Stimulated activated CD4-positive, alpha-beta T cell treated with anti-CD3 and anti-CD28 coated beads, Interleukin-2, amount 100 ng/mL, for 48 hours (primary cell): ENCODE data around the gene SEBOX.
A peak's percentile ranks its signal among the peaks of the same experiment; 100 is the strongest.

Experiments
- DNase-seq, 2 donors: peaks; one replicate each; pipeline ENCODE4 v3.0.0-alpha.2; 2020

The SEBOX gene, protein sequence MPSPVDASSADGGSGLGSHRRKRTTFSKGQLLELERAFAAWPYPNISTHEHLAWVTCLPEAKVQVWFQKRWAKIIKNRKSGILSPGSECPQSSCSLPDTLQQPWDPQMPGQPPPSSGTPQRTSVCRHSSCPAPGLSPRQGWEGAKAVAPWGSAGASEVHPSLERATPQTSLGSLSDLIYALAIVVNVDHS

DNA sequence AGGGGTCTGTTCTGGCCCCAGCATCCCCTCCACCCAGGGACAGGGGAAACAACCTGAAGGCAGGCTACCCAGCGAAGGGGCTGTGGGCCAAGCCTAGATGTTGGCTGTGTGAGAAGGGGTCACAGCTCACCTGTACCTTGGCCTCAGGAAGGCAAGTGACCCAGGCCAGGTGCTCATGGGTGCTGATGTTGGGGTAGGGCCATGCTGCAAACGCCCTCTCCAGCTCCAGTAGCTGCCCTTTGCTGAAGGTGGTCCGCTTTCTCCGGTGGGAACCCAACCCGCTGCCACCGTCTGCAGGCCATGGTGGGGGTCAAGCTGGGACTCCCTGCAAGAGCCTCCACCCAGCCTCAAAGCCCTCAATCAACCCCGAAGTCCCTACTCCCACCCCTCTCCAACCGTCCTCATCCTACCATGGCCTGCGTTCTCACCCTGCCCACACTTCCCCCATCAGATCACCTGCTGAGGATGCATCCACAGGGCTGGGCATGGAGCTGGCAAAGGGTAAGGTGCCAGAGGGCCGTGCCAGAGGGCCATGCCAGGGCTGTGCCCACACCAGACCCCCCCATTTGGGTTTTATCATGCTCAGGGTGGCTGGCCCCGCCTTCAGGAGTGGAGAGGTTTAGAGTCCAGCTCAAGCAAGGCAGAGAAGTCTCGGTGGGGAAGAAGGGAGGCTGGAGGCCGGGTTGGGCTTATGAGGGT, at the start of gene SEBOX:
TSS of gene SEBOX (minus strand) at position 535 of the 699 bp plus-strand sequence. CDS start at position 487, 48 bp downstream.
- no peak for DNase-seq

DNA sequence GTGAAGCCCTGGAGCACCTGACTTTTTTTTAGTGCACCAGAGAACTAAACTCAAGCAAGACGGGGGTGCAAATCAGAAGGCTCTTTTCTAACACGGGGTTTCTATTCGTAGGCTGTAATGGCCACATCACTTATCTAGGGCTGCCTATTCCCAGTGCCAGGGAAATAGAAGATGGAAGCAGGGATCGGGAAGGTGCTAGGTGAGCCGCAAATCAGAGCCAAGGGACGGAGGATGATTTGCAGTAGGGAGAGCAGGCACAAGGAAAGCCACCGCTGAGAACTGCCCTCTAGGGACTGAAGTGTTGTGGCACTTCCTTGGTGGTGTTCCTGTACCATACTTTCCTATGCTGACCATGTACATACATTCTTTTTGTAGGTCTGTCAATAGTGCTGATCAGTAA, 48.8 kb upstream of the SEBOX start:
- no peak for DNase-seq

DNA sequence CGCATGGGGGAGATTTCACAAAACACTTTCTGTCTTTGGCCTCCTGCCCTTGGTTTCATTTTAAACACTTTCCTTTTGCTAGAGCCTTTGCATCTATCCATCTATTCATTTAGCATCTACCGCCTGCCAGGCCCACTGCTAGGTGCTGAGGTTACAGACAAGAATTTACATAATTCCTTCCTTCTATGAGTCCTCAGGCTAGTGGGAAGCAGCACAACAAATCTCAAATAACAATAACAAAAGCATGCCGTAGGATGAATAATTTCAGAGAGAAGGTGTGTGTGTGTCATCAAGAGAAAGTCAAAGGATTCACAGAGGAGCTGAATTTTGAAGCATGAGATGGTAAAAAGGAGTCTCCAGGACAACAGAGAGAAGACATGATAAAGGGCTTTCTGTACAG, 47.1 kb upstream of the SEBOX start:
- no peak for DNase-seq

DNA sequence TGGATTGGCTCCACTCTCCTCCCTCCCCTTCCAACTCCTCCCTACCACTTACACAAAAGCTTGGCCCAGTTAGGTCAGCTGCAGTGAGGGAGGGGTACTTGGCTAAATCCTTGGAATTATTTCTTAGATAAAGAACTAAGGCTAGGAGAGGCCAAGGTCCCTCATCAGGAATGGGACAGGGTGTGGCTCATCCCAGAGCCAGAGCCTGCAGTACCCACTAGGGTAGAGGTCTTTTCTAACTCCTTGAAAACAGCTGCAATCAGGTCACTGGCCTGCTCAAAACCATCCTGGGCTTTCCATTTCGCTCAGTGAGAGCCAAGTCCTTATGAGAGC, 42.9 kb upstream of the SEBOX start:
- no peak for DNase-seq

DNA sequence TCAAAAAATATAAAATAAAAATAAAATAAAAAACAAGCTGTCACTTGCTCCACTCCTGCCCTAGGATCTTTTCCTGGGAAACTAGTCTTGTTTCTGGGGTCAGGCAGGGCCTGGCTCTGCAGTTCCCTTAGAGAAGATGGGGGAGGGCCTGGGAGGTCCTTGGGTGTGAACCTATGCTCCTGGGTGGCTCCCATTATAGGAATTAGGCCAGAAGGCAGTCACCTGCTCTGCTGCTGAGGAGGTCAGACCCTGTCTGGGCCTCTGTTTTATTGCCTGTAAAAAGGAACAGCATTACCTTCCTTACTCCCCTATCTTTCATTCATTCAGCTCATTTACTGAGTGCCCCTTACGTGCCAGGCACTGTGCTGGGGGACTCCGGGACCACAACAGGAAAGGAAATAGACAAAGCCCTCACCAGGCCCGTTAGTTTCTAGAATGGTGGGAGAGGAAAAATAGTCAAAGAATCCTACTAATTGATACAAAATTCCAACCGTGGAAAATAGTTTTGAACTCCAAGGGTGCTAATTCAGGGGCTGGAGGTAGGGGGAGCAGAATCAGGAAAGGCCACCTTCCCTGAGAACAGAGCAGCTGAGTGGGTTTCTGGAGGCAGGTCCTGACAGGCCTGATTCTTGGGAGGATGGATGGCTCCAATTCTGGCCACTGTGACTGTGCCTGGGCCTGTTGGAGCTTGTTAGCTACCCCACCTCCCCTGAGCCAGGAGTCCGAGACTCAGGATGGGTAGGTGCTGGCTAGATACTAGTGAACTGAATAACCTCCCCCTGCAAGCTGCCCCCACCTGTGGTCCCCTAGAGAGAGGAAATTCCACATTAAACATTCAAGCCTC, 42.4 kb upstream of the SEBOX start:
- no peak for DNase-seq

DNA sequence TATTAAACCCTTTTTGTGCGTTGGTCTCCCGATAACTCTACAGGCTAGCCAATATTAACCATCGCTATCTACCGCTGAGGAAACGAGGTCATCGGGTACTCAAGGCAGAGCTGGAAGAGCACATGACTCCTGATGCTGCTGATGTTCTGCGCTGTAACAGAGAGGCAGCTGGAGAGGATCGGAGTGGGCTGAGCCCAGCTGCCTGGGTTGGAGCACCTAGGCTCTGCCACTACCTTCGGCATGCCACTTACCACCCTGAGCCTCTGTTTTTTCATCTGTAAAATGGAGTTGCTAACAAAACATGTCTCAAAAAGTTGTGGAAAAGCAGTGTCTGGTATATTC, 41.4 kb upstream of the SEBOX start:
- DNase-seq = no peak

DNA sequence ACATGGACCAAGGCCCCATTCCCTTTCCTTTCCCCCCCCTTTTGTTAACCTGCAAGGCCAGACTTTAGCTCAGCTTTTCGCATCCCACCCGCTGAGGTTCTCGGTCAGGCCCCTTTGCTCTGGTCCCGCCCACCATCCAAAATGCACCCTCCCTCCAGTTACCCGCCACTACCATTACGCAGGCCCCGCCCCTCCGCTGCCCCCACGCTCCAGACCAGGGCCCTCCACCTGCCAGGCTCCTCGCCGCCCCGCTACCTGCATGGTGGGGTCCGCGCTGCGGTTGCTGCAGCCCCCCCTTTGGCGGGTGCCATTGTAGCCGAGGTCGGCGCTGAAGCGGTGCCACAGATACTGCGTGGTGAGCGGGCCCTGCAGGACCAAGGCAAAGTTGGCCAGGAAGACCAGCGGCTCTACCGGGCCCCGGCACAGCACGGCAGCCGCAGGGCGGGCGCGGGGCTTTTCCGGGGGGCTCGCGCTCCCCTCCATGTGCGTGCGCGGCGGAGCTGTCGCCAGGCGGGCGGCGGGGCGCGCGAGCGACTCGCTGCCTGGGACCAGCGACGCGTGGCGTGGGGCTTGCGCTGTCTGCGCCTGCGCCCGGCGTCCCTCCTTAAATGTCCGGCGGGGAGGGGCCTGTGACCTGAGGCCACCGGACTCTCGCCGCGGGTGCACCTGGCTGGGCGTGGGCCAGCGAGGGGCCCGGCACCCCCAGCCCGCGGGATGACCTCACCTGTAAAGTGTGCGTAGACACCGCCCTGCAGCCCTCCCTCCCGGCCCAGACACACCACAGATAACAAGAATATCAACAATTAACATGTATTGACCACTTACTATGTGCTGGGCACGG, 40.9 kb upstream of the SEBOX start, which contains the start of gene SLC46A1:
TSS of gene SLC46A1 (minus strand) at position 581 of the 841 bp plus-strand sequence. CDS start at position 483, 98 bp downstream.
- peak; percentile 46 to 56 for DNase-seq

DNA sequence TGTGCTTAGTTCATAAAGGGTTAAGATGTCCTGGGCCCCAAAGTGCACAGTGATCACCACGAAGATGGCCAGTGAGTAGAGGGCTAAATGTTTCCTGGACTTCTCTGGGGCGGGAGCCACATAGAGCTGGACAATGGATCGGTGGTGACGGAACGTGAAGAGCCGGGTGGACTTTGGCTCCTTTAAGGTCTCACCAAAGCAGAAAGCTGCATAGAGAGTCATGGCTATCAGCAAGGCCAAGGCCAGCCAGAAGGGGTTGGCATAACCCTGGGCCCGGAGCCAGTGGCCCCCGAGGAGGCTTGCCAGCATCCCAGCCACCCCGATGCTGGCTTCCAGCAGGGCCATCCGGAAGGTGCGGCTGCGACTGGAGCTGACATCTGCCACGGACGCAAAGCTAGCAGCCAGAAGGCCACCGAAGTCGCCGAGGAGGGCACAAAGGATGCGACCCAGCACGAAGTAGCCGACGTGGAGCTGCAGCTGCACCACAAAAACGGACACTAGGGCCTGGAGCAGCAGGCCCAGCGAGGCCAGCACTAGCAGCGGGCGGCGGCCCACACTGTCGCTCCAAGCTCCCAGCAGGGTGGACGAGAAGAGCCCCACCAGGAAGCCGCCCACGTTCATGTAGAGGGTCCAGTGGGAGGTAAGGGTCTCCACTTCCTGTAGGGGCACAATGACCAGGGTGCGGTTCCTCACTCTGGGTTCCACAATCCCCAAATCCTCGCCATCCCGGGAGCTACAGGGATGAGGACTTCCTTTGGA, 40.0 kb upstream of the SEBOX start:
- DNase-seq = no peak

DNA sequence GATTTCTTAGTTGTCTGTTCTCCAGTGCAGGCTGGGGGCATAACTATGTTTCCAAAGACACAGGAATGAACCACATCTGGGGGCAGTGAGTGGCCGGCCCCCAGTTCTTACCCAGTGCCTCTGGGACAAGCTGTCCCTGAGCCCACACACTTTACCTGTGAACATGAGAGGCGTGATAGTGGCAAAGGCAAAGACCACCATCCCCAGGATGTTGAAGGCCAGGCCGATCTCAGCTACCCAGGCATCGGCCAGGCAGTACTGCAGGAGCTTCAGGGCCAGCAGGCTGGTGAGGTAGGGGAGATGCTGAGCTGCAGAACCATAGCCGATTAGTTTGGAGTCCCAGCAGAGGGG, 39.4 kb upstream of the SEBOX start:
- no peak for DNase-seq

DNA sequence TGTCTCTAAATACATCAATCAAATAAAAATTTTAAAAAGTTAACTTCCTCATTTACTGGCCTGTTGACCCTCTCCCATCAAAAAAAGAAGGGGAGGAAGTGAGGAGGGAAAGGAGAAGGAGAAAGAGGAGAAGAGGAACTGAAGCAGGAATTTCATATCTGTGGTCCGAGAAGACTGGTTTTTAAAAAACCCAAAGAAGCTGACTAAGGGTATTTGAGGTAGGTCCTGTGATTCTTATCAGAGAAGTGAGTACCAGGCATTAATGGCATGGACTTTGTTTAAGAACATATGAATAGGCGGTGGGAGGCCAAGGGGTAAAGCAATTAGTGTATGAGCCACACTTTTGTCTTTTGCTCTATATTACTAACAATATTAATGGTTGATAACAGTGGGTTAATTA, 39.0 kb upstream of the SEBOX start:
- no peak for DNase-seq

DNA sequence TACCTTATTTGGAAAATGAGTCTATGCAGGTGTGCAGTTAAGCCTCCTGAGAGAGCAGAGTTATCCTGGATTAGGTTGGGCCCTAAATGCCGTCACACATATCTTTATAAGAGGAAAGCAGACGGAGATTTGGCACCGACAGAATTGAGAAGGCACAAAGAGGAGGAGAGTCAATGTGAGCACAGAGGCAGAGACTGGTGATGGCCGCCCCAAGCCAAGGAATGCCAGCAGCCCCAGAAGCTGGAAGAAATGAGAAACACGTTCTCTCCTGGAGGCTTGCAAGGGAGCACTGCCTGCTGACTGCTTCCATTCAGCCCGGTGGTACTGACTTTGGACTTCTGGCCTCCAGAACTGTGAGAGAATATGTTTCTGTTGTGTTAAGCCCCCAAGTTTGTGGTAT, 37.8 kb upstream of the SEBOX start:
- no peak for DNase-seq

DNA sequence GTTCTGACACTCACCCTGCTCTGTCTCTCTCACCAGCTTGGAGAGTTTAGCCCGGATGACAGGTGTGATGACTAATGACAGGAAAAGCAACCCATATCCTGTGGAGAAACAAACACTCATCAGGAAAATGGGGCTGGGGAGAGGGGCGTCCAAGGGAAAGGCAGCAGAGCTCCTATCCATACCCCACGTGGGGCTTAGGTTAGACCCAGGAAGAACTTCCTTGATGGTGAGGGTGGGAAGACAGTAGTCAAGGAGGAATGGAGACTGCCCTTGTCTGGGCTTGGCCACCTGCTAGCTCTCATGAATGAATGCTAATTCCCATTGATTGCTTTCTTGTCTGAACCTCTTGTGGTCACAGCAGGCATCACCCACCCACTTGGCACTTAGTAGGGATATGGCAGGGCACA, 37.2 kb upstream of the SEBOX start:
- DNase-seq = no peak

DNA sequence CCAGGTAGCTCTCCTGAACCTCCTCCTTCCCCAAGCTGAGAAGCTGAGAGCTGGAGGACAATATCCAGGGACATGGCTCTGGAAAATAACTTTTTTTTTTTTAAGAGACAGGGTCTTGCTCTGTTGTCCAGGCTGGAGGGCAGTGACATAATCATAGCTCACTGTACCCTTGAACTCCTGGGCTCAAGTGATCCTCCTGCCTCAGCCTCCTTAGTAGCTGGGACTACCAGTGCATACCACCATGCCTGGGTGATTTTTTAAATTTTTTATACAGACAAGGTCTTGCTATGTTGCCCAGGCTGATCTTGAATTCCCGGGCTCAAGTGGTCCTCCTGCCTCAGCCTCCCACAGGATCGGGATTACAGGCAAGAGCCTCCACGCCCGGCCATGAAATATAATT, 34.8 kb upstream of the SEBOX start:
- no peak for DNase-seq

DNA sequence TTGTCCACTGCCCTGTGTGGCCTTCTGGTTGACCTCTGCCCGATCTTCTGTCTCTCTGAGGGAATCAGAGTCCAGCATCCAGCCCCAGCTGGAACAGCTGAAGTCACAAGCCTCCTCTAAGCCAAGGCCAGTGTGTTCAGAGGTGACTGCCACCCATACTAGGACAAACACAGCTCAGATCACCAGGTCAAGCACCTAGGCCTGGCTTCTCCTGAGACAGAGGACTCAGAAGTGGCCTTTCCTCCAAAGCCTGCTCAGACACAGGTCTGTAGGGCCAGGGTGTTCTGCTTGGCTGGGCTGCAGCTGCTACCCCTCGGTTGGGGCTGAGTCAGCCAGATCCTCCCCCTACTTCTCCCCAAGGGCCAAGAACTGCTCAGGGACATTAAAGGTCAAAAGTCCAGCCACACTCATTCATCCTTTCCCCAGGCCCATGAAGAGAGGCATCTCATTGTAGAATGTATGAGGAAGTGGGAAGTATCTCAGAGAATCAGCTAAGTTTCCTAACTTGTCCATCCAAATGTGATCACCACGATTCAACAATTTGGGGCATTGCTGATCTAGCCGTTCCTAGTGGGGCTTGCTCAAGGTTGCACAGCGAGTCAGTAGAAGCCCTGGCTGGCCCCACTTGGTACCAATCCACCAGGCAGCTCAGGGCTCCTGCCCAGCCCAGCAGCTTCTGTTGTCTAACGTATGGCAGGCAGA, 33.4 kb upstream of the SEBOX start:
- no peak for DNase-seq

DNA sequence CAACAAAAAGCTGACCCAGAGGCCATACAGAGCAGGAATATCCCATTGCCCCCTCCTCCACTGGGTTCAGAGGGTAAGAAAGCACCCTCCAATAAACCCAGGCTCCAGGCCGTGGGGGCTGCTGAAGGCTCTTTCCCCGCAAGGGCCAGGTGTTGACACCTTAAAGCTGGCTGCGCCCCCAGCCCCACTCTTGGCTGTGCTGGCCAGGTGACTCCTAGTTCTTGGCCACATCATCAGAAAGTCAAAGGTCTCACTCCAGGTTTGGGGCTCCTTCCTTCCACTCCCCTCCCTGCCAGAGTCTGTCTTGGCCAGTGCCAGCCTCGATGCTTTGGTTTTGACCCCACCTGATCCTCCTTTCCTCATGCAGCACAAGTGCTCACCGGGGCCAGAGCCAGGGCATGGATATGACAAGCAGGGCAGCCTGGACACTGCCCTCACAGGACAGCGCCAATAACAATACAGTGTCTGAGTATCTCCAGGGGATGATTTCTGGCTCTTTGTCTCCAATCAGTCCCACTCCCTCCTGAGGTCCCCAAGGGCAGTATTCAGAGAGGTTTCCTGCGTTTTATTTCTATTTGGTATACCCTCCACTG, 32.8 kb upstream of the SEBOX start:
- no peak for DNase-seq

DNA sequence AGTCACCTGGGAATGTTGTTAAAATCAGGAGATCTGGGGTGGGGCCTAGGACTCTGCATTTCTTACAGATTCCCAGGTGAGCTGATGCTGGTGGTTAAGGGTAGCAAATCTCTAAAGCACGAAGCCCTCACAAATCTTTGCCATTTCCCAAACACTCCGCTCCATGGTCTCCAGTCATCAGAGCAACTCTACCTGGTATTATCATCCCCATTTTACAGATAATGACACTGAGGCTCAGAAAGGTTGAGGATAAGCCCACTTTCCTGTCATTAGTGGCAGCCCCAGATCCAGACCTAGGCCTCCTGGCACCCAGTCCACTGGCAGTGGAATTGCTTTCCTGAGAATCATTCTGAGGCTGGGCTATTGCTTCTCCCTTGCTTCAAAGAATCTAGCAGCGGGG, 32.3 kb upstream of the SEBOX start:
- DNase-seq = no peak

DNA sequence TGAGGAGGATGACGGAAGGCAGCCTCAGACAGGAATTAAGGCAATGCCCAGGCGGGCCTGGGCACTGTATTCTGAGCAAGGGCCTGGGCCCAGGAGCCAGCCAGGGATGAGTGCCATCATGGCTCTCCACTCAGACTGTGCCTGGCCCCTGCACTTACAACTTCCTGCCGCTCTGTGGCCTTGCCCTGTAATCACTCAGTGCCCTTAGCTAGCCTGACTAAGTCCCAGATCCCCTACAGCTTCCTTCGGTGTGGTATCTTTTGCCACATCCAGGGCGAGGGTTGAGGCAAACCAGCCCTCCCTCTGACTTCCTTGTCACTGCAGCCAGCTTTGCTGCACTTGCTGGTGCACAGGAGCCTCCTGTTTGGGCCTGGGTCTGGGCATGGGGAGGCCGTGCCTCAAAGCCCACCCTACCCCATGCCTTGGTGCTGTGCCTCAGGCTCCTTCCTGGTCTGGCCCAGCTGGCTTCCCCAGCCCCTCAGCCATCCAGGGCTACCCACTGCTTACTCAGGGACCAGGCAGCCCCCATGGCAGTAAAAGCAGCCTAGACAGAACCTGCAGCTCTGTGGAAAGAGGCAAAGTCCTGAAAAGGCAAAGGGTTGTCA, 31.7 kb upstream of the SEBOX start:
- no peak for DNase-seq

DNA sequence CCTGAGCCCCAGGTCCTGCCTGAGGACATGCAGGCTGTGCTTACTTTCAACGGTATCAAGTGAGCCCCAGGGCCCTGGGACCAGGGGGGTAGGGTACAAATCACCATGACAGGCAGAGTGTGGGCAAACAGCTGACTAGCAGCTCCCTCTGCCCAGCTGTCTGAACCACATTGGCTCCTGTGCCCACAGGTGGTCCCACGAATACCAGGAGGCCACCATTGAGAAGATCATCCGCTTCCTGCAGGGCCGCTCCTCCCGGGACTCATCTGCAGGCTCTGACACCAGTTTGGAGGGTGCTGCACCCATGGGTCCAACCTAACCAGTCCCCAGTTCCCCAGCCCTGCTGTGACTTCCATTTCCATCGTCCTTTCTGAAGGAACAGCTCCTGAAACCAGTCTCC, 31.0 kb upstream of the SEBOX start:
- no peak for DNase-seq

DNA sequence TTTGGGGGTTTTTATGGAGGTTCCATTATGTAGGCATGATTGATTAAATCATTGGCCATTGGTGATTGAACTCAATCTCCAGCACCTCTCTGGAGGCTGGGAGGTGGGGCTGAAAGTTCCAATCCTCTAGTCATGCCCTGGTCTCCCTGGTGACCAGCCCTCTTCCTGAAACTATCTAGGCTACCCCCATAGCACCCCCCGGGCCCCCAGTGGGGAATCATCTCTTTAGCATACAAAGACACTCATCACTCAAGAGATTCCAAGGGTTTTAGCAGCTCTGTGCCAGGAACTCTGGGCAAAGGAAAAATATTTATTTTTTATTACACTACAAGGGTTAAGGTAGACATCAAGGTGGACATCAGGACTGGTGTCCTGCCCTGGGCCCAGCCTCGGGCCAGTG, 30.4 kb upstream of the SEBOX start:
- DNase-seq = no peak

DNA sequence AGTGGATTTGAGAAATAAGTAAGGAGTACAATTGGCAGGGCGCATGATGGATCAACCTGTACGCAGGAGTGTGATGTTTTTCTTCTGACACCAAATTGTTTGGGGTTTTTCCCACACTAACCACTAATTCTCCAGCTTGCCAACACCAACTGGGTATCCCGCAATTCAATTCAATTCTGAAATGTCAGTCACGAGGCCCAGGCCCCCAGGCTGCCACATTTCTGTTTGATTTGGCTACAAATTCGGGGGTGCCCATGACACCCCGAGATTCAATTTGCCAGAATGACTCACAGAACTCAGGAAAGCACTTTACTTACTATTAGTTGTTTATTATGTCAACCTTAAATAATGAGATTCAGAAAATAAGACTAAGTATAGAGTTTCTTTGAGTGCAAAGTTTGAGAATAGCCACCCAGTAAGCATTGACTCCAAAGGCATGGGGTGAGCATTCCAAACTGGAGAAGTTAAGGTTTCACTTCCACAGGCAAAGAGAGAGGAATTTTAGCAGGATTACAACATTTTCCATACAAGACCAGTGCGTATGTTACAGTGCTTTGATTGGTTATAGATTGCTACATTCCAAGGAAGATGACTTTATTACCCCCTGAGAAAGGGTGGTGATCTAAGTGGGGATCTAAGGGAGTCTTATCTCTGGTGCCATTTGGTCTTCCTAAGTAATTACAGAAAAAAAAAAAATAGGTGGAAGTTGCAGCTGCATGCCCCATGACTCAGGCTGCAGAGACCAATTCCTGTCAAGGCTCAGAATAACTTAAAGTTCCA, 29.5 kb upstream of the SEBOX start:
- no peak for DNase-seq
